HL-60 (cell line): ENCODE measurements around the gene RSAD1.

Experiments used
- CTCF ChIP-seq: IDR thresholded peaks from one replicate; pipeline ENCODE4 v1.5.1; 2011; ENCODE audit warnings: low read length, control low read depth, inconsistent platforms; ENCODE audit not compliant: insufficient read depth
- GABPA ChIP-seq: IDR thresholded peaks from 2 replicates; pipeline ENCODE4 v1.6.1; 2012; ENCODE audit warnings: low read depth
- POLR2AphosphoS5 ChIP-seq: IDR thresholded peaks from 2 replicates; pipeline ENCODE4 v1.6.1; 2012; ENCODE audit warnings: low read depth
- REST ChIP-seq: IDR thresholded peaks from 2 replicates; pipeline ENCODE4 v1.6.1; 2012; ENCODE audit warnings: low read depth; ENCODE audit not compliant: insufficient replicate concordance
- SPI1 ChIP-seq: IDR thresholded peaks from 2 replicates; pipeline ENCODE4 v1.6.1; 2012; ENCODE audit warnings: low read depth, mild to moderate bottlenecking, borderline replicate concordance

GRCh38 chr17:50513495-50513894 is 34.8 kb downstream of the RSAD1 start:
- no peak for TF ChIP-seq CTCF
- no peak for TF ChIP-seq POLR2AphosphoS5
- TF ChIP-seq REST = no peak
- TF ChIP-seq SPI1 = no peak
- no peak for TF ChIP-seq GABPA
